GM18508 (cell line): Measurements from ENCODE around the gene KIAA0586.
"Not testable (repeated sequence)": the region's sequence is repeated elsewhere in the genome, so short reads cannot be mapped to it uniquely, and the experiment has no call there.

Experiments
- ATAC-seq: cut with Tn5 transposase; IDR thresholded peaks from one replicate; pipeline ENCODE4 v1.9.1; 2021; ENCODE audit warnings: moderate number of reproducible peaks; ENCODE audit not compliant: insufficient read depth, unreplicated experiment

Gene KIAA0586

GRCh38 chr14:58541633-58542022, 114.1 kb downstream of the KIAA0586 start:
- no peak for ATAC-seq

GRCh38 chr14:58543253-58543652, 115.7 kb downstream of the KIAA0586 start:
- no peak for ATAC-seq

- ATAC-seq = no peak
Observed at GRCh38 chr14:58547649-58548048, 120.1 kb downstream of the KIAA0586 start.

GRCh38 chr14:58549105-58549757, 121.7 kb downstream of the KIAA0586 start:
- no peak for ATAC-seq

GRCh38 chr14:58553959-58554358, 126.4 kb downstream of the KIAA0586 start:
- no peak for ATAC-seq

DNA sequence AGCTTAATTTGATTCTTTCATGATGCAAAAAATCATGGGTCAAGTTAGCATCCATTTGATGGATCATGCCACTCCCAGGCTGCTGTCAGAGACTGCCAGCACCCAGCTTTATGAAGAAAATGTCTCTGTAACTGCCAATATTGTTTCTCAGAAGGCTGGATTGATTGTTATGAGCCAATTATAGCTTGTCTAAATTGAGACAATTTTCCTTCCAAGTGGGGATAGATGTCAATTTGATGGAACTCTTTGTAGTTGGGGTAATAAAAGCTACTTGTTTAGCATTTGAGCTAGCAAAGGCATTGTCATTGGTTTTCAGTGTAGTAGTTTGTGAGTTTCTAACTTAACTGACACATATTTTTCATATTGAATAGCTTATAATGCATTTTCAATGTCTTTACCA, 128.1 kb downstream of the KIAA0586 start:
- ATAC-seq = no peak

DNA sequence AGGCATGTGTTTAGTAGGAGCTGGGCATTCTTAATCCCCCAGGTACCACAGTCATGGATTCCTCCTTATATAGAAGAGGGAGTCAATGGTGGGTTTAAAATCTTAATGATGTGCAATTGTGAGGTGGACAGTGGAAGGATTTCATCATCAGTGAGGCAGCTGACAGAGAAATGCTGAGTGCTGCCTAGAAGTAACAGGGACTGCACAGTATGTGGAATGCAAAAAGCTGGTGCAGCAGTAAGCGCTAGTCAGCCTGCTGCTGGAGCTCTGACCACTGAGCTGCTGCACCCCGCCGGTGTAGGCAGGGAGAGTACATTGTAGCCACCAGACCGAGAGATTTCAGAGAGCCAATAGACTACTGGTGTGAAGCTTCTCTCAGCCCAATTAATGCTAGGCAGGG, 129.7 kb downstream of the KIAA0586 start:
- ATAC-seq = no peak

DNA sequence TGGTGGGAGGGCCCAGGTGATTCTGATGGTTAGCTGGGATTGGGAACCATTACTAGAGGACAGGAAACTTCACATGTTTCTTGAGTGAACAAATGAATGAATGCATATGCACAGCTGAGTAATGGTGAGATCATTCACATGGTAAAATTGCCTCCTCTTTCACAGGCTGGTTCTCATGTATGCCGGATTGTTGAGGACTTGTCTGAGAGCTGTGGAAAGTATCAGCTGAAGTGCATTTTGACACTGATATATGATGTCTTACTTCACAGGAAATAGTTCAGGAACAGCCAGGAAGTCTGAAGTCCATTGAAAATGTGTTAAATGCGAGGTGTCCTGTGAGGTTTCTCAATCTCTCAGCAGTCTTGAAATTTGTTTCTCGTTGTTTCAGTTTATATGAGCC, 132.7 kb downstream of the KIAA0586 start:
- no peak for ATAC-seq

- no peak for ATAC-seq
Observed at GRCh38 chr14:58562141-58562540, 134.6 kb downstream of the KIAA0586 start.

- ATAC-seq = no peak
Observed at GRCh38 chr14:58563978-58564377, 136.5 kb downstream of the KIAA0586 start.

- no peak for ATAC-seq
Observed at GRCh38 chr14:58565832-58566231, 138.3 kb downstream of the KIAA0586 start.

DNA sequence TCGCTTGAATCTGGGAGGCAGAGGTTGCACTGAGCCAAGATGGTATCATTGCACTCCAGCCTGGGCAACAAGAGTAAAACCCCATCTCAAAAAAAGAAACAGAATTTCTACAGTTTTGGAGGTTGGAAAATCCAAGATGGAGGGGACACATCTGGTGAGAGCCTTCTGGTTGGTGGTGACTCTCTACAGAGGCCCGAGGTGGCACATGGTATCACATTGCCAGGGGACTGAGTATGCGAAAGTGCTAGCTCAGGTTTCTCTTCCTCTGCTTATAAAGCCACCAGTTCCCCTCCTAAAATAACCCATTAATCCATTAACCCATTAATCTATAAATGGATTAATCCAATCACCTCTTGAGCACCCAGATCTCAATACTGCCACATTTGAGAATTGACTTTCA, 139.5 kb downstream of the KIAA0586 start:
- no peak for ATAC-seq

DNA sequence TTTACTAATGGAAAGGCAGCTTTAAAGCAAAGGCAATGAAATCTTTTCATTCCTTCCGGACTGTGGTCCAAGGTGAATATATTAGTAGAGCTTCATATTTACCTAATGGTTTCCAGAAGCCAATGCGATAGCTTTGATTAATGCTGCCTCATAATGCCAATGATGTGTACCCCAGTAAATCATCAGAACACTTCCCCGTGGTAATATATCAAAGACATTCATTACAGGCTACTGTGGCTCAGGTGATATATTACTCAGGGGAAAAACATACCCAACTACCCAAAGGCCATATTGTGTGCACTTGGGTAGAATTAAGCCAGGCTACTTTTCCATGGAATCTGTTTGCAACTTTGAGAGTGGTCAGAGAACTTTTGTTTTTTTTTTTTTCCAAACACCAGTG, 140.8 kb downstream of the KIAA0586 start:
- ATAC-seq = no peak

GRCh38 chr14:58571256-58571655, 143.7 kb downstream of the KIAA0586 start:
- ATAC-seq = no peak

DNA sequence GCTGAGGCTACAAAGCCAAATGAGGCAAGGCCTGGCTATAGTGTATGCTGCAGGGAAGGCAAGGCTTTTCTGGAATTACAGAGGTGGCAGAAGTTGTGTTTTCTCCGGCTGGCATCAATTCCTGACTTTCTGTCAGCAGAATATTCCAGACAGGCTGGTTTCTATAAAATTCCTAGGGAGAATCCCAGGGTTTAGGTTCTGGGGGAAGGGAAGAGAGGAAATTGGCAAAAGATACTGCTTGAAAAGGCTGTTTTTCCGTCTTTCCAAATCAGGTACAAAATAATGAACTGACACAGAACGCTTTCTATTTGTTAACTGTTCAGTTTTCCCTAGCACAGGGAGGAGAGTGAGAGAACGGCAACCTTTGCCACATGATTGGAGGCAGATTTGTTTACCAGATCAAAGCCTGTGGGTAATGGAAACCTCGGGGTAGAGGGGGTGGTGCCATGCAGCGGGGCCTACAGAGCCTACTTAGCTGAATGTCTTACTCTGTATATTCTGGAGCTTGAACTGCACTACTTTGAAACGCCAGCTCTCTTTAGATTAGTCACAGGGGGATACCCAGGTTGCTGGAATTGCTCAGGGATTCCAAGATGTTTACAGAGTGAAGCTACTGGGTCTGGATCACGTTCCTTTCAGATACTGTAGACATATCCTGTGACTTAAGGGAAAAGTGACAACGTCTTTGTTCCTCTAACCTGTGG, 144.4 kb downstream of the KIAA0586 start:
- no peak for ATAC-seq

DNA sequence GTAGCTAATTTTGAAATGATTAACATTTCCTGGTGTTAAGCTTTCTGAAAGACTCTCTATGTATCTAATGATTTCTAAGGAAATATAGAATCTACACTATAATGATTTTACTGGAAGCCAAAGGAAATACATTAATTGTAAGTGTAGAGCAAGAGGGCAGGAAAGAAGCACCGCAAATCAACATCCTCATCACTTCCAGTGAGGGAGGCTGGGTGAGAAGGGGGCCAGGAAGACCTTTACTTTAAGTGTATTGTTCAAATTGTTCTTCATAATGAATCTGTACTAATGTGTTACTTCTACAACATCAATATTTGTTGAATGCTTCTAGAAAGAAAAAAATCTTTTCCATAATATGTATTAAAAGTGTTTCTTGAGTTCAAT, 144.9 kb downstream of the KIAA0586 start:
- no peak for ATAC-seq

- ATAC-seq = no peak
Observed at GRCh38 chr14:58572863-58573262, 145.3 kb downstream of the KIAA0586 start.

DNA sequence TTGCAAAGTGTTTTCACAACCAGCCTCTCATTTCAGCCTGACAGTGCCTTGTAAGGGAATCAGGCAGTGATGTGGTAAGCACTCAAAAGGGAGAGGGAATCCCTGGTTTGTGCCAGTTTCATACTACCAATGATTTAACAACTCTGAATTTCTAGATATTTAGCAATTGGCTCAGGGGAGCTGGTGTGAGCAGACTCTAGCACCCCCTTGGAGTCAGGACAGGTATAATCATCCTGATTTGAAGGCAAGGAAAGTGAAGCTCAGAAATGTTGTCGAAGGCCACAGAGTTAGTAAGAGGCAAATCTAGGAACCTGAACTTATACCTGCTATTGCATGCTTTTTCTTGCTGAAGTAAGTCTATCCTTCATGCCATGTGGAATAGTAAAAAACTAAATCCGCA, 147.1 kb downstream of the KIAA0586 start:
- no peak for ATAC-seq

GRCh38 chr14:58575956-58576355, 148.4 kb downstream of the KIAA0586 start:
- no peak for ATAC-seq

DNA sequence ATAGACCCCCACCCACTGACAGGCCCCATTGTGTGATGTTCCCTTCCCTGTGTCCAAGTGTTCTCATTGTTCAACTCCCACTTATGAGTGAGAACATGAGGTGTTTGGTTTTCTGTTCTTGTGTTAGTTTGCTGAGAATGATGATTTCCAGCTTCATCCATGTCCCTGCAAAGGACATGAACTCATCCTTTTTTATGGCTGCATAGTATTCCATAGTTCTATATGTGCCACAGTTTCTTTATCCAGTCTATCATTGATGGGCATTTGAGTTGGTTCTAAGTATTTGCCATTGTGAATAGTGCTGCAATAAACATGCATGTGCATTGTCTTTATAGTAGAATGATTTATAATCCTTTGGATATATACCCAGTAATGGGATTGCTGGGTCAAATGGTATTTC, 152.5 kb downstream of the KIAA0586 start:
- ATAC-seq = not testable (repeated sequence)

GRCh38 chr14:58581389-58581788, 153.9 kb downstream of the KIAA0586 start:
- ATAC-seq = not testable (repeated sequence)

GRCh38 chr14:58584383-58584782, 156.9 kb downstream of the KIAA0586 start:
- no peak for ATAC-seq
